H1 (cell line): ENCODE data around the gene CAPN13. TPM values are rescaled to one million over a fixed set of nuclear protein-coding genes. Genes with fewer than 3 reads are reported as not detected.

Experiments
- CEBPB ChIP-seq: IDR thresholded peaks from 2 replicates; pipeline ENCODE4 v1.6.1; 2012; ENCODE audit warnings: low read depth, low read length
- EP300 ChIP-seq, 2 experiments: IDR thresholded peaks; 1 replicate in 1 of 2; 2 replicates in 1 of 2; pipeline ENCODE4 v1.6.1; 2011 to 2012; ENCODE audit warnings: low read depth in 2 of 2, low read length in 2 of 2, mild to moderate bottlenecking in 2 of 2, borderline replicate concordance in 1 of 2, inconsistent platforms in 1 of 2, moderate library complexity in 1 of 2
- SIX5 ChIP-seq: IDR thresholded peaks from 2 replicates; pipeline ENCODE4 v1.6.1; 2011; ENCODE audit warnings: mild to moderate bottlenecking, low read depth, low read length
- TBP ChIP-seq: IDR thresholded peaks from 2 replicates; pipeline ENCODE4 v1.6.1; 2011; ENCODE audit warnings: low read depth, low read length, improper control_type of control experiment
- ZNF274 ChIP-seq: IDR thresholded peaks from 2 replicates; pipeline ENCODE4 v1.7.0; 2012; ENCODE audit warnings: low read length, borderline replicate concordance; ENCODE audit errors: extremely low read depth
- polyA plus RNA-seq, 7 experiments: library from polyadenylated mRNA; depleted of rRNA in 3 of 7; stranded (reverse) in 5 of 7; unstranded in 2 of 7; fragments of >200 nt in 5 of 7; fragments of 200-250 nt in 2 of 7; gene quantifications; 1 replicate in 5 of 7; 2 replicates in 1 of 7; 4 replicates in 1 of 7; pipeline versions ENCODE4 v1.2.1 to v1.2.3, GENCODE V29; 2011 to 2013; ENCODE audit warnings: missing spikeins in 2 of 7, mixed read lengths in 2 of 7
- total RNA-seq: library from RNA; stranded (reverse); fragmentation: NEBNext Ultra II Directional; extraction: Animal tissue kit (Norgen Biotek cat#: 25700); gene quantifications from 2 replicates; pipeline ENCODE4 v1.2.1, GENCODE V29; 2021
- TF ChIP-seq, protein P1 (sequence below): IDR thresholded peaks from 2 replicates; pipeline ENCODE4 v1.6.1; 2012; ENCODE audit warnings: inconsistent platforms

Gene CAPN13
- total and polyA plus RNA-seq, 2 of the 8 experiments (the other 6 are each of a cell fraction or from before 2014, with no cell fraction given): 2.4 TPM

DNA sequence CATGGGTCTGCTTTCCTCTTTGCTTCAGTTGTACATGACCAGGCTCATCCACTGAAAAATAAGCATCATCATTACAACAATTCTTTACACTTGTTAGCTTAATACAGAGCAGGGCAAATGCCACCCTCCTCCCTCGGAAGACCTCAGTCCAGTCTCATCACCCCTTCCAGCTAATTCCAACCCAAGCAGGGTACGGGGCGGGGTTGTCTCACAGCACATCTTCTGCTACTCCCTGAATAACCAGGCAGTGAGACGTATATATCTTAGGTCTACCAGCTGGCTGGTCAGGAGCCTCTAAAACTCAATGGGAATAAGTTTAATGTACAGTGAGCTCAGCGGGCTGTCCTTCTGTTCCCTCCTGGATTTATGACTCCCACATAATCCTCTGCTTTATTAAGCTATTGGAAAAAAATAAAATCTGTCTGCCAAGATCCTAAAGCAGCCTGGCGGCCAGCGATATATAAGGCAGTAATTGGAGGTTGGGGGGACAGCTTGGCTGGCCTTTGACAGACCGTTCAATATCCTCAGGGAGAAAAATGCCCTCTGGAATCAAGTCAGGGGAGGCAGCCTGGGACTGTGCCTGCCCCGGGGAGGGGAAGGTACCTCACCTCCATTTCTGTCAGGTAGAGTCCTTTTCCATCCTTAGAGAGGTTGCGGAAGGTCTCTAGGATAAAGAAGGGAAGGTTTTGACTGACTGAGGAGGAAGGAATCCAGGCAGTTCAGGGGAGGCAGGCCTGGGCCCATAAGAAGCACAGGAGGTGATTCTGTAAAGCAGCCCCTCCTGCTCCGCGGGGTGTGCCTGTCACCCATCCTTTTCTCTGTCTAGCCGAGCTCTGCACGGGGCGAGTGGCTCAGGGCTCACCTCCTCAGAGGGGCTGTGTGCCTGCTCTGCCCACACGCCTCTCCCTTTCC lies 76.3 kb downstream of the CAPN13 start (continued):
- TF ChIP-seq ZNF274: no peak
- TF ChIP-seq CEBPB: no peak
- TF ChIP-seq TBP: no peak
- TF ChIP-seq, protein P1, sequence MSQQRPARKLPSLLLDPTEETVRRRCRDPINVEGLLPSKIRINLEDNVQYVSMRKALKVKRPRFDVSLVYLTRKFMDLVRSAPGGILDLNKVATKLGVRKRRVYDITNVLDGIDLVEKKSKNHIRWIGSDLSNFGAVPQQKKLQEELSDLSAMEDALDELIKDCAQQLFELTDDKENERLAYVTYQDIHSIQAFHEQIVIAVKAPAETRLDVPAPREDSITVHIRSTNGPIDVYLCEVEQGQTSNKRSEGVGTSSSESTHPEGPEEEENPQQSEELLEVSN: no peak
- no peak for TF ChIP-seq EP300 (IDR thresholded peaks at IDR 0.05; ENCODE audit: borderline replicate concordance in 1 of 2, low read depth in 2 of 2, low read length in 2 of 2)
- TF ChIP-seq SIX5: no peak
